RKO (cell line): Measurements from ENCODE around the gene CXCR6.
"Not testable (repeated sequence)": the region's sequence is repeated elsewhere in the genome, so short reads cannot be mapped to it uniquely, and the experiment has no call there.

Experiments used
- DNase-seq: peaks from one replicate; pipeline ENCODE4 v3.0.0-alpha.2; 2016; ENCODE audit warnings: low spot score

Gene CXCR6

DNA sequence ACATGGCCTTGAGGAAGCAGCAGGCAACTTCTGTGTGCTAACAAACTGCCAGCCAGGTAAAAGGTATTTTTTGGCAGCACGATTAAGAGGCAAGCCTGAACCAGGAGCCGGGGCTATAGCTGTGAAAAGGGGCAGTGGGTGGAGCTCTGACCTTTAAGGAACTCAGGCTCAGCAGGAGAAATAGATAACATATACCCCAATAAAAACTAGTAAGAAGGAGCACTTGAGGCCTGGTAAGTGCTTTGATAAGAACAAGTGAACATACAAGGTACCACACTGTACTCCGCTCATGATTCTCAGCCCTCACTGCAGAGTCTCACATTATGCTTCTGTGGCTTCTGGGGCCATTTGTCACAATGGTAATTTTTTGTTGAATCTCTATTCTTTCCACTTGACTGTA is 46.9 kb downstream of the CXCR6 start:
- no peak for DNase-seq

DNA sequence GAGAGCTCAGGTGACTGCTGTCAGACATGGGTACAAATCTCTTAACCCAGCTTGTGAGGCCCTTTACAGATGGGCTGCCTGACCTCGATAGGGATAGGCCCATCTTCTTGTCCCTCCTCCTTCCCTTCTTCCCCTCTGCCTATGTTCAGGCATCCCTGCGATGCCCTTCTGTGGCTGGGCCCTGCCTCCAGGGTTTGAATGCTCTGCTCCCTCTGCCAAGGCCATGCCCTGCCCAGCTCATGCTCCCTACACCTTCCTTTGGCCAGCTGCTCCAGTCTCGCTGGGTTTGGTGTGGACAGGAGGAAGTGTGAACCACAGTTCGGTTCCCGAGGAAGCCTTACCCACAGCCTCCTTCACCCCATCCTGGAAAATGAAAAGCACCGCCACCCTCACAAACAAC is 48.1 kb downstream of the CXCR6 start:
- DNase-seq: no peak

DNA sequence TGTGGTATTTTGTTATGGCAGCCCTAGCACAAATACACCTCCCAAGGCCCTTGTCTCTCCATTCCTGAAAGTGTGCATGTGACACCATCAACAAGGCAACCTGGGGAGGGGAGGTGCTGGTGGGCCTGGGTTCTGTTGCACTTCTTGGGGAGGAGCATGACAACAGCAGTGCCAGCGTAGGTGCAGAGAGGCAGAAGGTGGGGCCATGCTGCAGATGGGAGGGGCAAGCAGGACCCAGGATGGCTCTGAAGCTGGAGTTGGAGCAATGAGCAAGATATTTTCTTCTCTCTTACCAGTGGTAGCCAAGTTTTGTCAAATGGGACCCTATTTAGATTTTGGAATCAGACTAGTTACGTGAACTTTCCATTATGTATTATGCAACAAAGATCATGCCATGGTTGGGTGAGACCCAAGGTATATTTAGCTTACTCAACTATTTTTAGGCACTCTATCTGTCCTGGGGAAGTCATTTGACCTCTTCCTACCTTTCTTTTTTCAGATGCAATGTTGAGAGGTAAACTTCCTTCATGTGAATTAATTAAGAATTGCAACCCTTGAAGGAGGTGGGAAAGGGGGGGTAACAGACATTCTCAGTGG is 49.0 kb downstream of the CXCR6 start:
- no peak for DNase-seq

DNA sequence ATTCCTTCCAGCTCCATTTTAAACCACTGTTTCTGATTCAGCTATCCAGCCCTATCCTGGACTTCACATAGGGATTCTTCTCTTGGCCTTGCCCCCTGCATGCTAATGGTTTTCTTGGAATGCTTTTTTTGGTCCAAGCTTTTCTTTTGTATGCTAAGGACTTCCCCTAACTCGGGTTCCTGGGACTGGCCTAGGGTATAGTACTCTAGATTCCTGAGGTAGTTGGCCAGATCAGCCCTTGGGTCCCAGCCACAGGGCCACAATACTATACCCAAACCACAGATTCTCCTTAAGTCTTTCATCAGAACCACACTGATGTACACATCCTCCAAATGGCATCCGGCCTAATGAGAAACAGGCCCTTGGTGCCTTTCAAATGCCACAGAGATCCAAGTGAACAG is 49.6 kb downstream of the CXCR6 start:
- DNase-seq: no peak

DNA sequence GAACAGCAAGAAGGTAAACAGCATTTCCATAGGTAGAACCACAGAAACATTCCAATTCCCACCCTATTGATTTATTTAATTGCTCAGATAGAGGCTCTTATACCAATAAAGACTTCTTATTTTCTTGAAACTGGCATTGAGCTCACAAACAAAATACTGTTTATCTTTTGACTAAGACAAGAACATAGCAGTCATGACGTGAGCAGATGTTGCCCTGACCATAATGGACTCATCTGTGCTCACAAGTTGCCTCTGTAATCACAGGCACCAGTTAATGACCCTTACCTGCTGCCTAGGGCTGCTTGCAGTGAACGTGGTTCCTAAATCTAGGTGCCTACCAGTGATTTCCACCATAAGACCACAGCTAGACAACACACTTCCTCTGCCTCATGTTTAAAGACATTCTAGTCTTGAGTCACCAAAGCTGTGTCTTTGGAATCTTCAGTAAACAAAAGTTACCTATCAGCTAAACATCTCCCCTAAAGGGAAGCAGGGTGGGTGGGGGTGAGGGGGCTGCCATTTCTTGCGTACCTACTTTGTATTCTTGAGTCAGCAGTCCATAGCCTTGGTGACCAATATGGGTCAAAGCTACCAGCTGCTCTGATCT is 50.3 kb downstream of the CXCR6 start:
- no peak for DNase-seq

DNA sequence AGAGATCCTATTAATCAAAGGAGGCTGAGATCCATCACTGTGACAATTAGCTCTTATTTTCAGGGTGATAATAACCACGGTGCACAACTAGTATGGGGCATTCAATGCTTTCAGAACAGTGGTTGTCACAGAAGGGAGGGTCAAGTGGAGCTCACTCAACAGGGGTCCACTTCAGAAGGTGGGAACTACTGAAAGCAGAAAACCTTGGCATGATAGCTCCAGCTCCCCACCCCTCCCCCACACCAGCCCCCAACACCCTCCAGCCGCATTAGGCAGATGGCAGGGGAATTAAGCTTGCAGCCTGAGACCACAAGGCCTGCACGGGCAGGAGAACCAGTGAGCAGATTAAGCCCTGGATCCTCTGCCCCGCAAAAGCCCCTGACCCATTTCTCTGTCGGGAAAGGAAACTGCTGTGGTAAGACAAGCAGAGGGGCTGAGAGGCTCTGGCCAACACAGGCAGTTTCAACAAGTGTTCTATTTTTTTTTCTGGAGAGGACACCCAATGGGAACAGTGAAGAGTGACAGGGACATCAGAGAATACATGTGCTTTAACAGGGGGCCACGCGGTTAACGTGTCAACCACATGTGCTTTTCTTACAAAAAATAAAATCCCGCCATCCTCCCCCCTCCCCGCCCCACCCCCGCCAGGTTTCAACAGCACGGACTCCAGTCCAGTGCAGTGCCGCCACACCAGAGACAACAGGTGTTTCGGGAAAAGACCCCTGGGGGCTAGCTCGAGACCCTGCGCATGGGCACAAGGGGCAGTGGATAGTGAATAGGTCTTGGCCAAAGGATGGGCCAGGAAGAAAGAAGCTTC is 51.4 kb downstream of the CXCR6 start:
- DNase-seq: peak; percentile 51

DNA sequence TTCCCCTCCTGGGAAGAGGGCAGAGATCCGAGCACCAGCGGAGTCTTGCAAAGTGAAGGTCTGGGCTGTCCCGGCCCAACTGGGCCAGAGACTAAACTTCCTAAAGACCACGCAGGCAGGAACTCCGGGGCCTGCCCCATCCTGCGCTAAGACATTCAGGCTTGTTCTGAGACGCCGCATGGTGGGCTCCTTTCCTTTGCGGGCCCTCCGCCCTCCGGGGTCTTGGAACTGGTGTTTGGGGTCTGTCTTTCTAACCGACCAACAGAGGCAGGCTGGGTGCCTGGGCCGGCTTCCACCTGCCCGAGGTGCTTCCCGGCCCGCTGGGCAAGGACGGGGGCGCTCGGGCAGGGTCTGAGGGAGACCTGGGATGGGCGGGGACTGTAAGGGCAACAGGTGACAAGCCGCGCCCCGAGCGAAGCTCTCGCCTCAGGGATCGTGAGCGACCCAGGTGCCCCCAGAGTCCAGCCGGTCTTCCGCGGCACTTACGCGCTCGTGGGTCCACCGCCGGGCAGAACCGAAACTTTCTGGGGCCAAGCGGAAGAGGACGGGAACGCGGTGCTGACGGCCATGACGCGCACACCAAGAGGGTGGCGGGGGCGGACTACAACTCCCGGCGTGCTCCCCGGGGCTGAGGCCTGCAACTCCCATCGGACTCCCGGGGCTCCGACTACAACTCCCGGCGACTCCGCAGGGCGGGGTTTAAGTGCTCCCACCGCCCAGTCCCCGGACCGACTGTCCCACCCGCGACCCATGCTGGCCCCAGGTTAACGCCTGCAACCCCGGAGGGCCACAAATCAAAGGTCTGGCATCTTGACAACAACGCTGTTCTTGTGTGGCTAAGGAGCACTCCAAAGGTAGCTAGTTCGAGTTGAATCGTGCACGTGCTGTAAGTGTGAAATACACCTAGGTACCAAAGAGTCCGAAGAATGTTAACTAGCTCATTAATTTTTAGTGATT is 52.2 kb downstream of the CXCR6 start, which contains the start of gene FYCO1:
Gene FYCO1 (minus strand): TSS at position 589 of the 957 bp plus-strand sequence. CDS start 10,914 bp downstream, outside the sequence.
- peak; percentile 93 for DNase-seq

DNA sequence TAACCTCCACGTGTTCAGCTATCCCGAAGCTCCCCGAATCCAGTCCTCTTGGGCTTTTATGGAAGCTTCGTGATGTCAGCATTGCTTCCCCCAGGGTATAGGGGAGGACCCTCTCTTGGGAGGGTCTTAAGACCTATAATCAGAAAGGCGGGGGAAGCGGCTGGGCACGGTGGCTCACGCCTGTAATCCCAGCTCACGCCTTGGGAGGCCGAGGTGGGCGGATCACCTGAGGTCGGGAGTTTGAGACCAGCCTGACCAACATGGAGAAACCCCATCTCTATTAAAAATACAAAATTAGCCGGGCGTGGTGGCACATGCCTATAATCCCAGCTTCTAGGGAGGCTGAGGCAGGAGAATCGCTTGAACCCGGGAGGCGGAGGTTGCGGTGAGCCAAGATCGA is 54.2 kb downstream of the CXCR6 start:
- not testable (repeated sequence) for DNase-seq

DNA sequence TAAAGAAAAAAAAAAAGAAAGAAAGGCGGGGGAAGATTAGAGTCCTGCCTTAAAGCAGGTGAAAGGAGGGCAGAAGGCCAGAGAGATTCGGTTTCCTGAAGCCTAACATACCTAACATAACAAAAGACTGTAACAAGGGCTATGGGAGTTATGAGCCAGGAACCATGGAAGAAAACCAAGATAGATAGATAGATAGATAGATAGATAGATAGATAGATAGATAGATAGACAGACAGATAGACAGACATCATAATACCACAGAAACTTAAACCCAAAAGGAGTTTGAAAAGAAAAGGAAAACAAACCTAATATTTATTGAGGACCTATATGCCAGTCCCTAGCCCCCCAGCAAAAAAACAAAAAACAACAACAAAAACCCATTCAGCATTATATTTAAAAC is 54.7 kb downstream of the CXCR6 start:
- DNase-seq: no peak
